Measurements from ENCODE around the gene CDK5RAP3. TPM values are rescaled to one million over a fixed set of nuclear protein-coding genes. Genes with fewer than 3 reads are reported as not detected.

The CDK5RAP3 gene
- polyA plus RNA-seq, 1 of the 3 experiments (the other 2 are of a cell fraction), result 208 TPM

DNA sequence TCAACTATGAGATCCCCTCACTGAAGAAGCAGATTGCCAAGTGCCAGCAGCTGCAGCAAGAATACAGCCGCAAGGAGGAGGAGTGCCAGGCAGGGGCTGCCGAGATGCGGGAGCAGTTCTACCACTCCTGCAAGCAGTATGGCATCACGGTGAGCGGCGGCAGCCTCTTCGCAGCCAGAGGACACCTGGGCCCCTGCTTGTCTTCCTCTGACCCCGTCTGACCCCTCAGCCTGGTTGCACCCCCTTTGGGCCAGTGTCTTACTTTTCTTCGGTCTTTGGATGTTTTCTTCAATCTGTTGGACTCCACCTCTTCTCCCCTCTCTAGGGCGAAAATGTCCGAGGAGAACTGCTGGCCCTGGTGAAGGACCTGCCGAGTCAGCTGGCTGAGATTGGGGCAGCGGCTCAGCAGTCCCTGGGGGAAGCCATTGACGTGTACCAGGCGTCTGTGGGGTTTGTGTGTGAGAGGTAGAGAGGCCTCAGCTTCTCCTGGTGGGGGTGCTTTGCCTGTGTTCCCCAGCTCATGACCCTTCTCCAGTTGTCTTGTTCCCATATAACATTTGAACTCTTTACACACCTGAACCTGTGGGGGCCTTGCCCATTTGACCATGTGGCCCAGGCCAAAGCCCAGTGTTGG, 4.4 kb downstream of the CDK5RAP3 start:
- Histone ChIP-seq H3K9ac (no peak overlapping the region), H3K4me3 (ENCODE audit: low read depth in 2 of 2, low read length in 1 of 2) (no peak overlapping the region), H3K4me2 (no peak overlapping the region), H3K27ac (ENCODE audit: low read depth in 2 of 2, low read length in 1 of 2) (no peak overlapping the region), H3K27me3 (ENCODE audit: insufficient read depth) (no peaks in the 10 kb centered on the region), H3F3A (replicated peaks; ENCODE audit: insufficient read depth) (no peaks in the 10 kb centered on the region), H2AFZ (ENCODE audit: low read depth) (no peak overlapping the region), H3K79me2 (ENCODE audit: insufficient read depth) (peaks cover 23% of the 10 kb centered on the region), H3K9me2 (no peaks in the 10 kb centered on the region), H3K36me3 (replicated peaks in 1 of 2; ENCODE audit: control insufficient read depth in 1 of 2, insufficient read depth in 2 of 2, low read length in 1 of 2) (peaks cover 47 to 63% of the 10 kb centered on the region in 2 experiments), H3K9me3 (no peaks in the 10 kb centered on the region), H4K20me1 (ENCODE audit: insufficient read depth) (no peaks in the 10 kb centered on the region), H3K4me1 (ENCODE audit: control insufficient read depth in 1 of 2, insufficient read depth in 2 of 2, low read depth in 1 of 2, low read length in 1 of 2) (peaks cover 14 to 36% of the 10 kb centered on the region in 2 experiments; a peak in 3 of 4 replicates)
- 90% methylated on average over 15 of the region's 15 CpGs for WGBS (ENCODE audit: low lambda C conversion rate)
- ChIA-PET POLR2A (interaction anchor here (1.8 kb wide), 1 partner anchor 43 kb away, joined by 11 read pairs; no protein-coding TSS in a partner anchor), CTCF (interaction anchor here (1.1 to 41.8 kb wide), 4 partner anchors 24 to 41 kb away, joined by 3 to 1752 read pairs (median 610); partner anchors contain the start of genes PNPO and PRR15L)
- TF ChIP-seq RCOR1 (IDR thresholded peaks at IDR 0.05; ENCODE audit: low read length) (no peak), NRF1 (IDR thresholded peaks at IDR 0.05; ENCODE audit: low read depth, low read length) (no peak), RFX5 (IDR thresholded peaks at IDR 0.05; ENCODE audit: low read length) (no peak), GABPA (IDR thresholded peaks at IDR 0.05; ENCODE audit: low read depth) (no peak), TAF1 (IDR thresholded peaks at IDR 0.05; ENCODE audit: borderline replicate concordance, low read depth, low read length) (no peak), FOSL2 (IDR thresholded peaks at IDR 0.05; ENCODE audit: borderline replicate concordance, low read depth) (no peak), EZH2phosphoT487 (IDR thresholded peaks at IDR 0.05; ENCODE audit: borderline replicate concordance, low read depth) (no peak), POLR2AphosphoS5 (IDR thresholded peaks at IDR 0.05; ENCODE audit: low read depth, low read length) (no peak), ELF1 (IDR thresholded peaks at IDR 0.05) (no peak), TCF12 (IDR thresholded peaks at IDR 0.05) (no peak), GATA2 (CRISPR knock-in tag; IDR thresholded peaks at IDR 0.05) (no peak), CHD2 (IDR thresholded peaks at IDR 0.05; ENCODE audit: low read length, partially characterized antibody) (no peak)
- TF ChIP-seq, protein P1, sequence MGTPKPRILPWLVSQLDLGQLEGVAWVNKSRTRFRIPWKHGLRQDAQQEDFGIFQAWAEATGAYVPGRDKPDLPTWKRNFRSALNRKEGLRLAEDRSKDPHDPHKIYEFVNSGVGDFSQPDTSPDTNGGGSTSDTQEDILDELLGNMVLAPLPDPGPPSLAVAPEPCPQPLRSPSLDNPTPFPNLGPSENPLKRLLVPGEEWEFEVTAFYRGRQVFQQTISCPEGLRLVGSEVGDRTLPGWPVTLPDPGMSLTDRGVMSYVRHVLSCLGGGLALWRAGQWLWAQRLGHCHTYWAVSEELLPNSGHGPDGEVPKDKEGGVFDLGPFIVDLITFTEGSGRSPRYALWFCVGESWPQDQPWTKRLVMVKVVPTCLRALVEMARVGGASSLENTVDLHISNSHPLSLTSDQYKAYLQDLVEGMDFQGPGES (IDR thresholded peaks at IDR 0.05; ENCODE audit: low read depth, low read length), result no peak
- TF ChIP-seq, protein P2, sequence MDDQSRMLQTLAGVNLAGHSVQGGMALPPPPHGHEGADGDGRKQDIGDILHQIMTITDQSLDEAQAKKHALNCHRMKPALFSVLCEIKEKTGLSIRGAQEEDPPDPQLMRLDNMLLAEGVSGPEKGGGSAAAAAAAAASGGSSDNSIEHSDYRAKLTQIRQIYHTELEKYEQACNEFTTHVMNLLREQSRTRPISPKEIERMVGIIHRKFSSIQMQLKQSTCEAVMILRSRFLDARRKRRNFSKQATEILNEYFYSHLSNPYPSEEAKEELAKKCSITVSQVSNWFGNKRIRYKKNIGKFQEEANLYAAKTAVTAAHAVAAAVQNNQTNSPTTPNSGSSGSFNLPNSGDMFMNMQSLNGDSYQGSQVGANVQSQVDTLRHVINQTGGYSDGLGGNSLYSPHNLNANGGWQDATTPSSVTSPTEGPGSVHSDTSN (IDR thresholded peaks at IDR 0.05), result no peak
- DNase-seq, result no peak

DNA sequence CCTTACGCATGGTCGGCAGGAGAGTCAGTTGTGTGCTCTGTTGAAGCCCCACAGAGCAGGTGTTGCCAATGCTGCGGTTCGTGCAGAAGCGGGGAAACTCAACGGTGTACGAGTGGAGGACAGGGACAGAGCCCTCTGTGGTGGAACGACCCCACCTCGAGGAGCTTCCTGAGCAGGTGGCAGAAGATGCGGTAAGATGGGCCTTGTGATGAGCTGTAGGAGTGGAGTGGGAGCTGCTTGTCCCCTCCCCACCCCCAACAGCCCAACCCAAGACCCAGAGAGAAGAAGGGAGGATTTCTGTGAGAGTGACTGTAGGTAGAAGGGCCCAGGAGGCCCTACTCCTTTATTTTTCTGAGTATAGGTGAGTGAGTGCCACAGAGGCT, 4.9 kb downstream of the CDK5RAP3 start:
- Histone ChIP-seq H3K36me3 (replicated peaks in 1 of 2; ENCODE audit: control insufficient read depth in 1 of 2, insufficient read depth in 2 of 2, low read length in 1 of 2) (peaks cover 52 to 67% of the 10 kb centered on the region in 2 experiments), H3F3A (replicated peaks; ENCODE audit: insufficient read depth) (no peaks in the 10 kb centered on the region), H3K9me2 (no peaks in the 10 kb centered on the region), H3K4me3 (ENCODE audit: low read depth in 2 of 2, low read length in 1 of 2) (no peak overlapping the region), H4K20me1 (ENCODE audit: insufficient read depth) (no peaks in the 10 kb centered on the region), H3K4me1 (ENCODE audit: control insufficient read depth in 1 of 2, insufficient read depth in 2 of 2, low read depth in 1 of 2, low read length in 1 of 2) (peaks cover 12 to 38% of the 10 kb centered on the region in 2 experiments; a peak in 3 of 4 replicates), H3K79me2 (ENCODE audit: insufficient read depth) (peaks cover 23% of the 10 kb centered on the region), H3K27me3 (ENCODE audit: insufficient read depth) (no peaks in the 10 kb centered on the region), H2AFZ (ENCODE audit: low read depth) (no peak overlapping the region), H3K9me3 (no peaks in the 10 kb centered on the region), H3K27ac (ENCODE audit: low read depth in 2 of 2, low read length in 1 of 2) (no peak overlapping the region), H3K4me2 (no peak overlapping the region), H3K9ac (no peak overlapping the region)
- TF ChIP-seq MEF2A (IDR thresholded peaks at IDR 0.05; ENCODE audit: borderline replicate concordance, low read depth) (no peak), TEAD4 (IDR thresholded peaks at IDR 0.05; ENCODE audit: borderline replicate concordance, insufficient read depth) (no peak), FOSL2 (IDR thresholded peaks at IDR 0.05; ENCODE audit: borderline replicate concordance, low read depth) (no peak), TAF1 (IDR thresholded peaks at IDR 0.05; ENCODE audit: borderline replicate concordance, low read depth, low read length) (no peak), FOXJ3 (CRISPR knock-in tag; IDR thresholded peaks at IDR 0.05) (no peak), SIN3A (IDR thresholded peaks at IDR 0.05; ENCODE audit: borderline replicate concordance, low read depth, low read length) (no peak), RAD21 (IDR thresholded peaks at IDR 0.05; ENCODE audit: low read length) (no peak), RXRA (IDR thresholded peaks at IDR 0.05; ENCODE audit: borderline replicate concordance, low read depth) (no peak)
- TF ChIP-seq, protein P1 (IDR thresholded peaks at IDR 0.05; ENCODE audit: low read depth, low read length), result no peak
- no peak for DNase-seq
- WGBS (ENCODE audit: low lambda C conversion rate), result 92% methylated on average over 10 of the region's 10 CpGs
- CTCF ChIA-PET, result interaction anchor here (0.5 to 41.8 kb wide), 7 partner anchors 11 to 173 kb away, joined by 3 to 1752 read pairs (median 3); partner anchors contain the start of genes PNPO, PRR15L and SCRN2
- POLR2A ChIA-PET, result interaction anchor here (0.8 to 1.8 kb wide), 4 partner anchors 38 to 80 kb away, joined by 3 to 11 read pairs (median 4); partner anchors contain the start of gene SP2

All from SK-N-SH (cell line).